ENCODE measurements around the gene MINDY4.

- TF ChIP-seq CTCF (conservative IDR thresholded peaks at IDR 0.05; ENCODE audit: low read depth, low read length): no peak
- no peak for TF ChIP-seq CEBPB (IDR thresholded peaks at IDR 0.05; ENCODE audit: low read depth, low read length)
- no peak for TF ChIP-seq ELK1 (IDR thresholded peaks at IDR 0.05; ENCODE audit: borderline replicate concordance, low read depth, low read length)
- no peak for TF ChIP-seq MAFK (IDR thresholded peaks at IDR 0.05; ENCODE audit: low read depth, low read length)
- no peak for TF ChIP-seq MXI1 (IDR thresholded peaks at IDR 0.05; ENCODE audit: borderline replicate concordance, low read depth, low read length)
- TF ChIP-seq POLR2A (IDR thresholded peaks at IDR 0.05; ENCODE audit: low read depth, low read length): no peak
- no peak for TF ChIP-seq RFX5 (IDR thresholded peaks at IDR 0.05; ENCODE audit: low read depth, low read length)
Observed at GRCh38 chr7:30863706-30864035, 92.5 kb downstream of the MINDY4 start.

Data from IMR-90 (cell line).